Glutamatergic neuron (in vitro differentiated cells): ENCODE measurements around the gene FUT9. TPM values are rescaled to one million over a fixed set of nuclear protein-coding genes. Genes with fewer than 3 reads are reported as not detected.

Source experiments
- DNase-seq: peaks from one replicate; pipeline ENCODE4 v3.0.0; 2022
- H3K27ac Mint-ChIP-seq: one replicate; pipeline ENCODE4 v1.8.0; 2020; ENCODE audit warnings: mild to moderate bottlenecking, mixed read lengths, inconsistent platforms; ENCODE audit not compliant: unreplicated experiment
- H3K27me3 Mint-ChIP-seq: one replicate; pipeline ENCODE4 v1.8.0; 2020; ENCODE audit warnings: mild to moderate bottlenecking, moderate library complexity, mixed read lengths, inconsistent platforms; ENCODE audit not compliant: unreplicated experiment
- H3K36me3 Mint-ChIP-seq: one replicate; pipeline ENCODE4 v1.8.0; 2020; ENCODE audit warnings: mild to moderate bottlenecking, mixed read lengths, inconsistent platforms; ENCODE audit not compliant: unreplicated experiment
- H3K4me1 Mint-ChIP-seq: one replicate; pipeline ENCODE4 v1.8.0; 2020; ENCODE audit warnings: mild to moderate bottlenecking, low read depth, mixed read lengths, inconsistent platforms; ENCODE audit not compliant: unreplicated experiment
- H3K4me3 Mint-ChIP-seq: one replicate; pipeline ENCODE4 v1.8.0; 2020; ENCODE audit warnings: mild to moderate bottlenecking, mixed read lengths, inconsistent platforms; ENCODE audit not compliant: unreplicated experiment
- H3K9me3 Mint-ChIP-seq: one replicate; pipeline ENCODE4 v1.8.0; 2020; ENCODE audit warnings: mild to moderate bottlenecking, moderate library complexity, mixed read lengths, inconsistent platforms; ENCODE audit not compliant: unreplicated experiment
- total RNA-seq: library from RNA; stranded (reverse); fragmentation: NEBNext Ultra II Directional; extraction: Animal tissue kit (Norgen Biotek cat#: 25700); gene quantifications from one replicate; pipeline ENCODE4 v1.2.1, GENCODE V29; 2021; ENCODE audit not compliant: unreplicated experiment
- TF ChIP-seq, protein P1 (sequence below): fragments of 200-600 bp; sonication (generic); IDR thresholded peaks from one replicate; pipeline ENCODE4 v1.5.0; 2021; ENCODE audit not compliant: partially characterized antibody, unreplicated experiment

FUT9 gene
- total RNA-seq, 1 donor from 2014 or later, result 0.54 TPM

DNA sequence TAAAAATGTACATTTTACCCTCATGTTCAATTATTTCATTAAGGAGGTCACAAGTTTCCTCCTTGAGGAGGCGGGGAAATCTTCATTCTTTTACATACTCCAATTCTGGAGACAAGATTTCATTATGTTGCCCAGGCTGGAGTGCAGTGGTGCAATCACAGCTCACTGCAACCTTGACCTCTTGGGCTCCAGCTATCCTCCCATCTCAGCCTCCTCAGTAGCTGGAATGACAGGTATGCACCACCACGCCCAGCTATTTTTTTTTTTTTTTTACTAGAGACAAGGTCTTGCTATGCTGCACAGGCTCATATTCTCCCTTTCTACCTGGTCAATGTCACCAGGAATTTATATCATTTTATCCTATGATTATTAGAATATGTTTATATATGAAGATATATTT is 85.8 kb downstream of the FUT9 start:
- Mint-ChIP-seq H3K36me3 (no peaks in the 10 kb centered on the region), H3K27ac (no peak overlapping the region), H3K9me3 (no peaks in the 10 kb centered on the region), H3K4me1 (no peaks in the 10 kb centered on the region), H3K27me3 (no peaks in the 10 kb centered on the region), H3K4me3 (no peak overlapping the region)
- no peak for DNase-seq
- TF ChIP-seq, protein P1, sequence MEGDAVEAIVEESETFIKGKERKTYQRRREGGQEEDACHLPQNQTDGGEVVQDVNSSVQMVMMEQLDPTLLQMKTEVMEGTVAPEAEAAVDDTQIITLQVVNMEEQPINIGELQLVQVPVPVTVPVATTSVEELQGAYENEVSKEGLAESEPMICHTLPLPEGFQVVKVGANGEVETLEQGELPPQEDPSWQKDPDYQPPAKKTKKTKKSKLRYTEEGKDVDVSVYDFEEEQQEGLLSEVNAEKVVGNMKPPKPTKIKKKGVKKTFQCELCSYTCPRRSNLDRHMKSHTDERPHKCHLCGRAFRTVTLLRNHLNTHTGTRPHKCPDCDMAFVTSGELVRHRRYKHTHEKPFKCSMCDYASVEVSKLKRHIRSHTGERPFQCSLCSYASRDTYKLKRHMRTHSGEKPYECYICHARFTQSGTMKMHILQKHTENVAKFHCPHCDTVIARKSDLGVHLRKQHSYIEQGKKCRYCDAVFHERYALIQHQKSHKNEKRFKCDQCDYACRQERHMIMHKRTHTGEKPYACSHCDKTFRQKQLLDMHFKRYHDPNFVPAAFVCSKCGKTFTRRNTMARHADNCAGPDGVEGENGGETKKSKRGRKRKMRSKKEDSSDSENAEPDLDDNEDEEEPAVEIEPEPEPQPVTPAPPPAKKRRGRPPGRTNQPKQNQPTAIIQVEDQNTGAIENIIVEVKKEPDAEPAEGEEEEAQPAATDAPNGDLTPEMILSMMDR, result no peak

DNA sequence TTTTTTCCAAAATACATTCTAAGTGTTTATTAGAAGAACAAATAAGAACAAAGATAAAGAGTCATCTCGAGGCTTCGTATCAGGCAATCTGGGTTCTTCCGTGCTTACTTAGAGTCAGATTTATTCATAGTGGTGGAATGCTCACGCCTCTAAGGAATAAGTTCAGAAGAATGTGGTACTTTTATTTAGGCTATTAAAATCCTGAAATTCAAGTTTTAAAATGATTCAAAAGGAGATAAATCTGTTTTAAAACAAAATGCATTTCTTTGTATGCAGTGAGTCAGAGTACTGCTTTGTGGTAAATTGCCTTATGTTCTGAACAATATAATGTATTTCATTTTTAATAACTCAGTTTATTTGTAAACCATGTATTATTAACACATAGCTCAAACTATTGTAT is 89.1 kb downstream of the FUT9 start:
- Mint-ChIP-seq H3K9me3 (no peaks in the 10 kb centered on the region), H3K4me3 (no peak overlapping the region), H3K27me3 (no peaks in the 10 kb centered on the region), H3K36me3 (no peaks in the 10 kb centered on the region), H3K4me1 (no peaks in the 10 kb centered on the region), H3K27ac (no peak overlapping the region)
- no peak for DNase-seq
- TF ChIP-seq, protein P1, result no peak

DNA sequence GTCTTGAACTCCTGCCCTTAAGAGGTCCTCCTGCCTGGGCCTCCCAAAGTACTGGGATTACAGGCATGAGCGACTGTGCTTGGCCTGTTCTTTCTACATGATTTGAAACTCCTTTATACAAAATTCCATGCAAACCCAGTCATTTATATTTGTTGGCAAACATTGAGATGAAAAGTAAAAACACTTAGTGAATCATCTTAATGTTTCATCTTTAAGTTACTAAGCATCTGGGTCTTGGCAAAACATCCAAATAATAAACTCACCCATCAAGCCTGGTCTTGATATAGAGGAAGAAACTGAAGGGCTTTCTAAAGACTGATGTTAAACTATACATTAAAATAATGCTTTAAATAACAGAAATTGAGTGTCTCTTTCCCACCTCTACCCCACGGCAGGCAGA is 95.1 kb downstream of the FUT9 start:
- Mint-ChIP-seq H3K27me3 (no peaks in the 10 kb centered on the region), H3K4me3 (no peak overlapping the region), H3K4me1 (no peaks in the 10 kb centered on the region), H3K9me3 (no peaks in the 10 kb centered on the region), H3K36me3 (no peaks in the 10 kb centered on the region), H3K27ac (no peak overlapping the region)
- no peak for DNase-seq
- TF ChIP-seq, protein P1, result no peak

DNA sequence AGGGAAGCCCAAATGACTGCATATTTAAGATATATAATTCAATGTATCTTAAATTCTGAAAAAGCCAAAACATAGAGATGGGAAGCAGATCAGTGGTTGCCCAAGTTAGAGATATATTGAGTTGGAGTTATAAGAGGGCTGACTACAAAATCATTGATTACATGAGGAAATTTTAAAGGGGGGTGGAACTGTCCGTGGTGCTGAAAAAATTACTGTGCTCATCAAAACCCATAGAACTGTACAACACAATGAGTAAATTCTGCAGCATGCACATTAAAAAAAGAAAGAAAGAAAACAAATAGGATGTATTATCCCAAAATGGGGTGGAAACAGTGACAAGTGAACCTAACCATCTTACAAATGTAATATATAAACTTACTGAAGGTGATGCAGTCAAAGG is 100.9 kb downstream of the FUT9 start:
- no peaks in the 10 kb centered on the region for H3K4me1 Mint-ChIP-seq
- no peak for DNase-seq
- TF ChIP-seq, protein P1, result no peak
- H3K27me3 Mint-ChIP-seq, result peaks cover 2% of the 10 kb centered on the region
- H3K27ac Mint-ChIP-seq, result no peak overlapping the region
- H3K4me3 Mint-ChIP-seq, result no peak overlapping the region
- no peaks in the 10 kb centered on the region for H3K9me3 Mint-ChIP-seq
- no peaks in the 10 kb centered on the region for H3K36me3 Mint-ChIP-seq

DNA sequence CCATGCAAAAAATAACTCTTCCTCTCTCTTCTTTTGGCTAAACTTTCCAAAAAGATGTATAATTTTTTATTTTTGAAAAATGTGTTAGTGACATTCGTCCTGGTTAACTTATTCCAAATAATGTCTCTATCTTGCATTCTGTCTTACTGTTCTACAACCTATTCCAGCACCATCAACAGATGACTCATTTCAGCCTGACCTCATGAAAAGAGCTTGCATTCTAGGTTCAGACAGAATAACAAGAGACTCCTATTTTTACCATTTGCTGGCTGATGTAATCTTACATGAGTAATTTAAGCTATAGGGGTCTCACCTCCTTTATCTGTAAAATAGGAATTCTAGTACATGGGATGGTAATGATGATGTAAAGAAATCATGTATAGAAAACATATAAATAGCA is 109.0 kb downstream of the FUT9 start:
- no peaks in the 10 kb centered on the region for H3K9me3 Mint-ChIP-seq
- H3K27ac Mint-ChIP-seq, result no peak overlapping the region
- H3K4me1 Mint-ChIP-seq, result no peaks in the 10 kb centered on the region
- TF ChIP-seq, protein P1, result no peak
- no peak for DNase-seq
- no peaks in the 10 kb centered on the region for H3K27me3 Mint-ChIP-seq
- H3K36me3 Mint-ChIP-seq, result no peaks in the 10 kb centered on the region
- H3K4me3 Mint-ChIP-seq, result no peak overlapping the region
